Urinary bladder (tissue), 4 donors: Measurements from ENCODE around the gene ASAP2. TPM values are rescaled to one million over a fixed set of nuclear protein-coding genes. Genes with fewer than 3 reads are reported as not detected.

Experiments
- DNase-seq: peaks from one replicate; pipeline ENCODE4 v3.0.0-alpha.2; 2015; ENCODE audit errors: extremely low spot score
- H3K27ac ChIP-seq: one replicate; pipeline ENCODE4 v1.5.1; 2013; ENCODE audit warnings: low read depth, mild to moderate bottlenecking, moderate library complexity
- H3K36me3 ChIP-seq: one replicate; pipeline ENCODE4 v1.6.1; 2013; ENCODE audit warnings: mild to moderate bottlenecking, moderate library complexity; ENCODE audit not compliant: insufficient read depth
- H3K4me1 ChIP-seq: one replicate; pipeline ENCODE4 v1.6.1; 2013; ENCODE audit warnings: mild to moderate bottlenecking, moderate library complexity; ENCODE audit not compliant: insufficient read depth
- H3K4me3 ChIP-seq: one replicate; pipeline ENCODE4 v1.5.1; 2013; ENCODE audit warnings: low read depth, low read length
- WGBS: extraction: QIAGEN DNeasy Blood & Tissue Kit; methylation state at CpG from one replicate; pipeline ENCODE4 v1.1.7; 2013; 5-methylcytosine and 5-hydroxymethylcytosine counted together
- polyA plus RNA-seq: library from polyadenylated mRNA; stranded (reverse); fragments of 200-250 nt; gene quantifications from one replicate; pipeline ENCODE4 v1.2.3, GENCODE V29; 2013
- total RNA-seq: library from RNA; depleted of rRNA; stranded (reverse); fragments of >200 nt; gene quantifications from one replicate; pipeline ENCODE4 v1.2.3, GENCODE V29; 2014
- donor health status: healthy with polysubstance abuse.
- donor health status: healthy.

ASAP2 gene
- total RNA-seq (34.8 TPM), polyA plus RNA-seq (10.2 TPM)

GRCh38 chr2:9205963-9206948 lies at the start of gene ASAP2:
Gene ASAP2, plus strand, starts transcription at chr2:9206812. Its CDS starts 293 bp downstream, at chr2:9207105.
- no peak for DNase-seq
- WGBS, result 2% methylated on average over 127 of the region's 128 CpGs
- H3K36me3 ChIP-seq, result no peaks in the 10 kb centered on the region
- peak within 1 kb of the TSS; percentile 89 for H3K27ac ChIP-seq
- peaks cover 2% of the 10 kb centered on the region for H3K4me1 ChIP-seq
- H3K4me3 ChIP-seq, result peak within 1 kb of the TSS; percentile 82

DNA sequence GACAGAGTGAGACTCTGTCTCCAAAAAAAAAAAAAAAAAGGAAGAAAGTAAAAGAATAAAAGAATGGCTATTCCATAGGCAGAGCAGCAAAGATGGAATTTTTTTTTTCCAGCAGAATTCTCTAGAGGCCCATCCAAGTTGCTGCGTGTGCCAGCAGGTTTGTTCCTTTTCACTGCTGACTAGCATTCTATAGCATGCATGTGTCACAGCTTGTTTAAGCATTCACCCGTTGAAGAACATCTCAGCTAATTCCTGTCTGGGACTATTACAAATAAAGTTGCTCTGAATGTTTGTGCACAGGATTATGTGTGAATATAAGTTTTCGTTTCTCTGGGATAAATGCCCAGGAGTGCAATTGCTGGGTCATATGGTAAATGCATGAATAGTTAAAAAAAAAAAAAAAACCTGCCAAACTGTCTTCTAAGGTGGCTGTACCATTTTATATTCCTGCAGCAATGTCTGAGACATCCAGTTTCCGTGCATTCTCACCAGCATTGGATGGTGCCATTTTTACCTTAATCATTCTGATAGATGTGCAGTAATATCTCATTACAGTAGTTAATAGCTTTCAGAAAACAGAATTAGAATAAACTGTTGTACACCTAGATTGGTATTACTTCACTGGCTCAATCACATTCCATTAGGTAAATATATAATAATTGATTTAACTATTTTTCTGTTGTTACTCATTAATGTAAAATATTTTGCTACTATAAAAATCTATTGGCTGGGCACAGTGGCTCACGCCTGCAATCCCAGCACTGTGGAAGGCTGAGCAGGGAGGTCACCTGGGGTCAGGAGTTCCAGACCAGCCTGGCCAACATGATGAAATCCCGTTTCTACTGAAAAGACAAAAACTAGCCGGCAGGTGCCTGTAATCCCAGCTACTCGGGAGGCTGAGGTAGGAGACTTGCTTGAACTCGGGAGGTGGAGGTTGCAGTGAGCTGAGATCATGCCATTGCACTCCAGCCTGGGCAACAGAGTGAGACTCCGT lies 47.5 kb upstream of the ASAP2 start:
- no peaks in the 10 kb centered on the region for H3K4me1 ChIP-seq
- H3K27ac ChIP-seq, result no peak overlapping the region
- H3K4me3 ChIP-seq, result no peak overlapping the region
- WGBS, result 68% methylated on average over 10 of the region's 10 CpGs
- DNase-seq, result no peak
- no peaks in the 10 kb centered on the region for H3K36me3 ChIP-seq

DNA sequence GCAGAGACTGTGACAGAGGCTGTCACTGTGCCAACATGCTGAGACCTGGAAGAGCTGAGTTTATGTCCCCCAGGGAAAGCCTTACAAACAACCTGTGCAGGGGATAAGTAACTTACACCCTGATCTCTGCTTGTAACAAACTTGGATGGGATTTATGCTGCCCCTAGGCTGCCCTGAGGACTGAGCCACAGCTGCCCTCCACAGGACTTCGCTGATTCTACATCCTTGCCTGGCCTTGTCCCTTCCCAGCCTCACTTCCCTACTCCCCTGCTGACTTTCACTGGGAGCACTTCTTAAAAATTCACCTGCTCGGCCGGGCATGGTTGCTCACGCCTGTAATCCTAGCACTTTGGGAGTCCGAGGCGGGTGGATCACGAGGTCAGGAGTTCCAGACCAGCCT lies 45.9 kb upstream of the ASAP2 start:
- WGBS, result 81% methylated on average over 7 of the region's 7 CpGs
- no peak overlapping the region for H3K27ac ChIP-seq
- no peaks in the 10 kb centered on the region for H3K36me3 ChIP-seq
- no peaks in the 10 kb centered on the region for H3K4me1 ChIP-seq
- no peak for DNase-seq
- H3K4me3 ChIP-seq, result no peak overlapping the region

DNA sequence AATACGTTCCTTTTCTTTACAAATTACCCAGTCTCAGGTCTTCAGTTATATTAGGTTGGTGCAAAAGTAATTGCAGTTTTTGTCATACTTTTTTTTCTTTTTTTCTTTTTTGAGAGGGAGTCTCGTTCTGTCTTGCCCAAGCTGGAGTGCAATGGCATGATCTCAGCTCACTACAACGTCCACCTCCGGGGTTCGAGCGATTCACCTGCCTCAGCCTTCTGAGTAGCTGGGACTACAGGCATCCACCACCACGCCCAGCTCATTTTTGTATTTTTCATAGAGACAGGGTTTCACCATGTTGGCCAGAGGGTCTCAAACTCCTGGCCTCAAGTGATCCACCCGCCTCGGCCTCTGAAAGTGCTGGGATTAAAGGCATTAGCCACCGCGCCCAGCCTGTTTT lies 43.8 kb upstream of the ASAP2 start:
- Histone ChIP-seq H3K4me3 (no peak overlapping the region), H3K27ac (no peak overlapping the region), H3K36me3 (no peaks in the 10 kb centered on the region), H3K4me1 (no peaks in the 10 kb centered on the region)
- WGBS, result 71% methylated on average over 11 of the region's 11 CpGs
- no peak for DNase-seq

- Histone ChIP-seq H3K27ac (no peak overlapping the region), H3K36me3 (no peaks in the 10 kb centered on the region), H3K4me3 (no peak overlapping the region), H3K4me1 (no peaks in the 10 kb centered on the region)
- WGBS, result 82% methylated on average over 8 of the region's 8 CpGs
- DNase-seq, result no peak
Observed at GRCh38 chr2:9163306-9164111, 43.1 kb upstream of the ASAP2 start.

GRCh38 chr2:9164112-9164608 lies 42.5 kb upstream of the ASAP2 start:
- Histone ChIP-seq H3K36me3 (no peaks in the 10 kb centered on the region), H3K27ac (no peak overlapping the region), H3K4me1 (no peaks in the 10 kb centered on the region), H3K4me3 (no peak overlapping the region)
- 90% methylated on average over 4 of the region's 4 CpGs for WGBS
- DNase-seq, result no peak

GRCh38 chr2:9165625-9166024 lies 41.0 kb upstream of the ASAP2 start:
- no peak overlapping the region for H3K4me3 ChIP-seq
- H3K36me3 ChIP-seq, result no peaks in the 10 kb centered on the region
- no peaks in the 10 kb centered on the region for H3K4me1 ChIP-seq
- H3K27ac ChIP-seq, result no peak overlapping the region
- DNase-seq, result no peak
- 88% methylated on average over 5 of the region's 5 CpGs for WGBS

DNA sequence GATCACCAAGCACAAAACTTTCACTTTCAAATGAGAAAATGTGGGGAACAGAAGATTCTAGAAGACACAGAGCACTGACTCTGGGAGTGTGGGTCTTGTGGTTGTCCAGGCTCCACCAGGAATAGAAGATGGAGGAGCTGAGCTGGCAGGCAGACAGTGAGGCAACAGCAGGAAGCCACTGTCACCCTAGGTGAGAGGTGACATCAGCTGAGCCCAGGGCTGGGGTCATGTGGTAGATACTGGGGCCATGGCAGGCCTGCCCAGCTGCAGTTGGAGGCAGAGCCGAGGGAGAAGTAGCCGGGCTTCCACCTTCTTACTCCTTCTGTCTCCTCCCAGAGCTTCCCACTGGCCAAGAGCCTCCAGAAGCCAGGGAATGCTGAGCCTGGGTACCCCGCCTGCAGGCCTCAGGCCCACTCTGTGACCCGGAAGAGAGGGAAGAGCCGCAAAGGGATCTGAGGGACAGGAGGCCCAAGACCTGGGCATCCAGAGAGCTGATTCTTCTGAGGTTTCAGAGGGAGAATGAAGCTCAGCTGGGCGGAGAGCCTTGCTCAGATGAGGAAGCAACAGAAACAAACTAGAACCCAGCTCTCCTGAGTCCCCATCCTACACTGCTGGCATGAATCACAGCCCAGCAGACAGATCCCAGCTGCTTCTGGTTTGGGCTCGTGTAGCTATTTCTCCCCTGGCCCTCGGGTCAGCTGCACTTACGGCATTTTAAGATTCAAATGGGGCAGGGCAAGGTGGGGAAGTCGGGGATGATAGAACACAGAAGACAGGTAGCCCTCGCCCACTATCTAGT lies 39.8 kb upstream of the ASAP2 start:
- WGBS, result 77% methylated on average over 11 of the region's 11 CpGs
- no peak for DNase-seq
- no peak overlapping the region for H3K27ac ChIP-seq

GRCh38 chr2:9167718-9168657 lies 38.6 kb upstream of the ASAP2 start:
- WGBS, result 81% methylated on average over 13 of the region's 13 CpGs
- Histone ChIP-seq H3K36me3 (no peaks in the 10 kb centered on the region), H3K4me3 (no peak overlapping the region), H3K27ac (no peak overlapping the region), H3K4me1 (no peaks in the 10 kb centered on the region)
- no peak for DNase-seq

More for the DNA sequence above, 39.8 kb upstream of the ASAP2 start:
- no peak overlapping the region for H3K4me3 ChIP-seq
- H3K36me3 ChIP-seq, result no peaks in the 10 kb centered on the region
- H3K4me1 ChIP-seq, result no peaks in the 10 kb centered on the region

- 93% methylated on average over 4 of the region's 4 CpGs for WGBS
- H3K4me1 ChIP-seq, result no peaks in the 10 kb centered on the region
- H3K27ac ChIP-seq, result no peak overlapping the region
- no peak overlapping the region for H3K4me3 ChIP-seq
- DNase-seq, result no peak
- no peaks in the 10 kb centered on the region for H3K36me3 ChIP-seq
Observed at GRCh38 chr2:9168821-9169221, 37.8 kb upstream of the ASAP2 start.

- Histone ChIP-seq H3K4me1 (no peaks in the 10 kb centered on the region), H3K36me3 (no peaks in the 10 kb centered on the region), H3K27ac (no peak overlapping the region), H3K4me3 (no peak overlapping the region)
- WGBS, result 86% methylated on average over 9 of the region's 9 CpGs
- no peak for DNase-seq
Observed at GRCh38 chr2:9169349-9170107, 37.1 kb upstream of the ASAP2 start.
